ENCODE results near the gene TUBGCP3.

TUBGCP3 gene

DNA sequence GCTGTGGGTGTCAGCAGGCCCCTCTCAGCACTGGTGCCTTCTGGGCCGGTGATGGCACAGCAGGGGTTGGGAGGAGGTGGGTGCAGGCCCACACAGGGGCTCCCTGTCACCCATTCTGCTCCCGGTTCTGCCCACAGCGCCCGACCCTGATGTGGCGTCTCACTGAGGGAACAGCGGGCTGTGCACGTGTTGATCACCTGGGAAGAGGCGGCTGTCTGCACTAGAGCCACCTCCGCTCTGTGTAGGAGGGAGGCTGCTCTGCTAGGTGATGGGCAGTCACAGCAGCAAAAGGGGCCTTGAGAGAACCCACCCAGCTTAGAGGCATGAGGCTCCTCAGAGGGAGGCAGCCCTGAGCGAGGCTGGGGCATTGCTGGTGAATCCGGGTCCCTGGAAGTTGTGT, 39.2 kb upstream of the TUBGCP3 start:
- Histone ChIP-seq H3K4me1 (ENCODE audit: control insufficient read depth, low read length) (no peaks in the 10 kb centered on the region), H3K79me2 (ENCODE audit: control insufficient read depth, low read length) (no peaks in the 10 kb centered on the region), H3K27ac (ENCODE audit: low read depth, low read length) (no peak overlapping the region), H3K27me3 (ENCODE audit: control insufficient read depth, low read length) (peaks cover 4% of the 10 kb centered on the region; the same call in 1 of the 2 replicates), H3K9me2 (replicated peaks; ENCODE audit: control insufficient read depth, low read length) (no peaks in the 10 kb centered on the region), H3F3A (ENCODE audit: control insufficient read depth, insufficient read depth) (no peaks in the 10 kb centered on the region), H3K36me3 (ENCODE audit: control insufficient read depth, low read length) (no peaks in the 10 kb centered on the region), H3K4me2 (ENCODE audit: low read length) (no peak overlapping the region), H4K20me1 (ENCODE audit: control insufficient read depth, insufficient read depth, low read depth, low read length) (no peaks in the 10 kb centered on the region), H3K9me3 (ENCODE audit: control insufficient read depth, insufficient read depth, low read length) (no peaks in the 10 kb centered on the region), H3K4me3 (ENCODE audit: low read length) (no peak overlapping the region)
- no peak for TF ChIP-seq EZH2phosphoT487 (IDR thresholded peaks at IDR 0.05; ENCODE audit: borderline replicate concordance, low read length)
- TF ChIP-seq, protein P1, sequence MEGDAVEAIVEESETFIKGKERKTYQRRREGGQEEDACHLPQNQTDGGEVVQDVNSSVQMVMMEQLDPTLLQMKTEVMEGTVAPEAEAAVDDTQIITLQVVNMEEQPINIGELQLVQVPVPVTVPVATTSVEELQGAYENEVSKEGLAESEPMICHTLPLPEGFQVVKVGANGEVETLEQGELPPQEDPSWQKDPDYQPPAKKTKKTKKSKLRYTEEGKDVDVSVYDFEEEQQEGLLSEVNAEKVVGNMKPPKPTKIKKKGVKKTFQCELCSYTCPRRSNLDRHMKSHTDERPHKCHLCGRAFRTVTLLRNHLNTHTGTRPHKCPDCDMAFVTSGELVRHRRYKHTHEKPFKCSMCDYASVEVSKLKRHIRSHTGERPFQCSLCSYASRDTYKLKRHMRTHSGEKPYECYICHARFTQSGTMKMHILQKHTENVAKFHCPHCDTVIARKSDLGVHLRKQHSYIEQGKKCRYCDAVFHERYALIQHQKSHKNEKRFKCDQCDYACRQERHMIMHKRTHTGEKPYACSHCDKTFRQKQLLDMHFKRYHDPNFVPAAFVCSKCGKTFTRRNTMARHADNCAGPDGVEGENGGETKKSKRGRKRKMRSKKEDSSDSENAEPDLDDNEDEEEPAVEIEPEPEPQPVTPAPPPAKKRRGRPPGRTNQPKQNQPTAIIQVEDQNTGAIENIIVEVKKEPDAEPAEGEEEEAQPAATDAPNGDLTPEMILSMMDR (IDR thresholded peaks at IDR 0.05; ENCODE audit: low read depth, low read length, poor library complexity, severe bottlenecking), result no peak

DNA sequence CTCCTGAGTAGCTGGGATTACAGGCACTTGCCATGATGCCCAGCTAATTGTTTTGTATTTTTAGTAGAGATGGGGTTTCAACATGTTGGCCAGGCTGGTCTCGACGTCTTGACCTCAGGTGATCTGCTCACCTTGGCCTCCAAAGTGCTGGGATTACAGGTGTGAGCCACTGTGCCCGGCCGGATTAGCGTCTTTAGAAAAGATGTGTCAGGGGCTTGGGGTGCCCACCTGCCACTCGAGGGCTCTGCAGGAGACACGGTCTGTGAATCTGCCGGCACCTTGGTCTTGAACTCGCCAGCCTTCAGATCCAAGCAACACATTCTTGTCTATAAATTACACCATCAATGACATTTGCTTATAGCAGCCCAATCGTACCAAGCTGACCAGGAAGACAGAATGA, 38.8 kb upstream of the TUBGCP3 start:
- TF ChIP-seq, protein P1 (IDR thresholded peaks at IDR 0.05; ENCODE audit: low read depth, low read length, poor library complexity, severe bottlenecking), result no peak
- TF ChIP-seq EZH2phosphoT487 (IDR thresholded peaks at IDR 0.05; ENCODE audit: borderline replicate concordance, low read length), result no peak
- Histone ChIP-seq H3K27me3 (ENCODE audit: control insufficient read depth, low read length) (peaks cover 4% of the 10 kb centered on the region; the same call in 1 of the 2 replicates), H3K4me1 (ENCODE audit: control insufficient read depth, low read length) (no peaks in the 10 kb centered on the region), H3K4me3 (ENCODE audit: low read length) (no peak overlapping the region), H3K79me2 (ENCODE audit: control insufficient read depth, low read length) (no peaks in the 10 kb centered on the region), H3K4me2 (ENCODE audit: low read length) (no peak overlapping the region), H3K27ac (ENCODE audit: low read depth, low read length) (no peak overlapping the region), H3K36me3 (ENCODE audit: control insufficient read depth, low read length) (no peaks in the 10 kb centered on the region), H3K9me3 (ENCODE audit: control insufficient read depth, insufficient read depth, low read length) (no peaks in the 10 kb centered on the region), H3F3A (ENCODE audit: control insufficient read depth, insufficient read depth) (no peaks in the 10 kb centered on the region), H3K9me2 (replicated peaks; ENCODE audit: control insufficient read depth, low read length) (no peaks in the 10 kb centered on the region), H4K20me1 (ENCODE audit: control insufficient read depth, insufficient read depth, low read depth, low read length) (no peaks in the 10 kb centered on the region)

DNA sequence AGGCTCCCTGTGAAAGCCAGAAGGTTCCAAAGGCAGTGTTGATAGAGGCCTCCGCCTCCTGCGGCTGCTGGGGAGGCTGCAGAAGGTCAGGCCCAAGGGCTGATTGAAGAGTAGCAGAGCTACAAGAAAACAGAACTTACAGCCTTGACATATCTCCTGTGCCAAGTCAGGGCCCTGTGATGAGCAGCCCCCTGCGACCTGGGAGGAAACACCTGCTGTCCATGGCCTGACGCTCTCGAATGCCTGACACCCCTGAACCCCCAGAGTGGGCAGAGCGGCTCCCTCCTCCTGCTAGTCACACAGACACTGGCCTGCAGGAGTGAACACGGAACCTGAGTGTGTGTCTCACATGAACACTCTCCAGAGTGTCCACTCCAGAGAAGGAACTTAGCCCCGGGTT, 38.2 kb upstream of the TUBGCP3 start:
- H3K9me2 ChIP-seq (replicated peaks; ENCODE audit: control insufficient read depth, low read length), result no peaks in the 10 kb centered on the region
- no peaks in the 10 kb centered on the region for H3F3A ChIP-seq (ENCODE audit: control insufficient read depth, insufficient read depth)
- H3K27me3 ChIP-seq (ENCODE audit: control insufficient read depth, low read length), result 0 out of 2 replicates have a peak, but pooled peaks cover 2% of the 10 kb centered on the region
- no peak overlapping the region for H3K27ac ChIP-seq (ENCODE audit: low read depth, low read length)
- H3K4me1 ChIP-seq (ENCODE audit: control insufficient read depth, low read length), result no peaks in the 10 kb centered on the region
- no peaks in the 10 kb centered on the region for H4K20me1 ChIP-seq (ENCODE audit: control insufficient read depth, insufficient read depth, low read depth, low read length)
- TF ChIP-seq EZH2phosphoT487 (IDR thresholded peaks at IDR 0.05; ENCODE audit: borderline replicate concordance, low read length), result no peak
- TF ChIP-seq, protein P1 (IDR thresholded peaks at IDR 0.05; ENCODE audit: low read depth, low read length, poor library complexity, severe bottlenecking), result no peak
- no peaks in the 10 kb centered on the region for H3K79me2 ChIP-seq (ENCODE audit: control insufficient read depth, low read length)
- no peak overlapping the region for H3K4me3 ChIP-seq (ENCODE audit: low read length)
- no peaks in the 10 kb centered on the region for H3K36me3 ChIP-seq (ENCODE audit: control insufficient read depth, low read length)
- no peaks in the 10 kb centered on the region for H3K9me3 ChIP-seq (ENCODE audit: control insufficient read depth, insufficient read depth, low read length)
- H3K4me2 ChIP-seq (ENCODE audit: low read length), result no peak overlapping the region

Measured in DOHH2 (cell line).